Stimulated activated CD4-positive, alpha-beta T cell treated with anti-CD3 and anti-CD28 coated beads, Interleukin-12 subunit alpha, Interleukin-12 subunit beta, amount 100 ng/mL, for 48 hours (primary cell): ENCODE data around the gene SYNE2.

Experiments
- DNase-seq, 3 donors: peaks; one replicate each; pipeline ENCODE4 v3.0.0-alpha.2; 2020; ENCODE audit warnings: low read depth in 2 of 3, low spot score in 1 of 3

SYNE2 gene

GRCh38 chr14:64064447-64064846 lies 211.6 kb downstream of the SYNE2 start:
- DNase-seq, result no peak

DNA sequence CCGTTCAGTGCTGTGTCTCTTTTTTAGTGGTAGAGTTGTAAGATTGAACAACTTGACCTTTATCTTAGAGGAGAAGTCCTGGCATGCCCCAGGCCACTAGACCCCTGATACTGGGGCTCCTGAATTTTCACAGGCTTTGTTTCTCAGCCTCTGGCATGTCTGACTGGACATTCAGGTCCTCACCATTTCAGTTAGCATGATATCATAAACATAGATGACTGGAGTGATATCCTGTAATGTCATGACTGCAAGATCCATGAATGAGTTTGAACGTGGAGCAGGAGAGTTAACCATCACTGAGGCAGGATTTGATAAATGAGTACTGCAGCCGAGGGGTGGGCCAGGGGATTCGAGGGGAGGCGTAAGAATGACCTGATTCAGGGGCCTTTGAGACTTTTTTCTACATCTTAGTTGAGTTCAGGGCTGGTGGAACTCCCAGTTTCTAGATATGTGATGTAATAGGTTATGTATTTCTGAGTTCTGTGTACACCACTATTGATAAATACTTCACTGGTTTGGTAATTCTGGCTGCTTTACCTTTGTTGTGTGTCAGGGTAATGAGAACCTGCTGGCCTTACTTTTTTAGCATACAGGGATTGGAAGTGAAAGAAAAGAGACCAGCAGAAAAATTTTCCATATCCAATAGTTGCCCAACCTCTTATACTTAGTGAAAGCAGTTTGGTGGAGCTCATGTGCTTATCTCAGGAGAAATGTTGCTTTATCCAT lies 217.0 kb downstream of the SYNE2 start:
- no peak for DNase-seq

DNA sequence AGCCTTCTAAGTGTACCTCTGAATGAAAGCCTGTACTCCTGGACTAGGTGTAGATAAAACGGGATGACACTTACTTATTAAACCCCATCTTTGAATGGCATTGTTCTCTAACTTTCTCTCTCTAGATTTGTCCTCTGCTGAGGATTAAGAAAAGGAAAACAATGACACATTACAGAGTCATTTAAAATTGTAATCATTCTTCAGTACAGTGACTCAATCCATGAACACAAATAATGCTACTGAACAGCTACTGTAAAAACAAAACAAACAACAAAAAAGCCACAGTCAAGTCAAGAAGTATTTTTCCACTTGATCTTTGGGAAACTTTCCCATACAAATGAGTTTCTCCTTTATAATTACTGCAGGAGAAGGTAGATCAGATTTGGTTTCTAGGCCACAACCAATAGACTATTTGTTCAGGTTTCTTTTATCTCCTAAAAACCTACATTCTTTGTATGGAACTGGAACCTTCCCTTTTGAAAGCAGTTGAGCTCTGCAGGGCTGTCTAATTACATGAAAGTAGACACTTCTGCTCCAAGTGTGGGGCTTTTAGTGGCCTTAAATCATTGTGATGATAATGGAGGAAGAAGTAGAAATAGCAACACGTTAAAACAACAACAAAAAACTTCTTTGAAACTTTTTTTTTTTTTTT lies 222.3 kb downstream of the SYNE2 start:
- DNase-seq, result no peak

- DNase-seq, result no peak
These were observed 222.8 kb downstream of the SYNE2 start for GRCh38 chr14:64075613-64076005.

- no peak for DNase-seq
These were observed 227.6 kb downstream of the SYNE2 start for GRCh38 chr14:64080452-64080851.

GRCh38 chr14:64081174-64081746 lies 228.5 kb downstream of the SYNE2 start:
- DNase-seq, result no peak

GRCh38 chr14:64082837-64083236 lies 230.0 kb downstream of the SYNE2 start:
- no peak for DNase-seq

- no peak for DNase-seq
These were observed 235.8 kb downstream of the SYNE2 start for GRCh38 chr14:64088647-64088964.

DNA sequence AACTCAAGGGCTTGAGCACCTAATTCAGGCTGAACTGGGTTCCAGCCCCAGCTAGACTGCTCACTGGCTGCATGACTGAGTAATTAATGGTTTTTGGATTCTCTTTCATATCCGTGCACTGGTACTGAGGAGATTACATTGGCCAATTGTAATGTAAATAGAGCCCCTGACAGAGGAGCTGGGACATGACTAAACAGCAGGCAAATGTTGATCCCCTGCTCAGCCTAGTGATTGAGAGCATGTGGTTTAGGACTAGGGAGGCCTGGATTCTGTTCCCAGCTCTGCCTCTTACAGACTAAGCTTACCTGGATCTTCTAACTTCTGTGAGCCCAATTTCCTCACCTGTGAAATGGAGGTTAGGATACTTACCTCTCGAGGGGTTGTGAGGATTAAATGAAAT lies 237.1 kb downstream of the SYNE2 start:
- DNase-seq, result no peak

- DNase-seq, result no peak
These were observed 238.4 kb downstream of the SYNE2 start for GRCh38 chr14:64091217-64091616.

DNA sequence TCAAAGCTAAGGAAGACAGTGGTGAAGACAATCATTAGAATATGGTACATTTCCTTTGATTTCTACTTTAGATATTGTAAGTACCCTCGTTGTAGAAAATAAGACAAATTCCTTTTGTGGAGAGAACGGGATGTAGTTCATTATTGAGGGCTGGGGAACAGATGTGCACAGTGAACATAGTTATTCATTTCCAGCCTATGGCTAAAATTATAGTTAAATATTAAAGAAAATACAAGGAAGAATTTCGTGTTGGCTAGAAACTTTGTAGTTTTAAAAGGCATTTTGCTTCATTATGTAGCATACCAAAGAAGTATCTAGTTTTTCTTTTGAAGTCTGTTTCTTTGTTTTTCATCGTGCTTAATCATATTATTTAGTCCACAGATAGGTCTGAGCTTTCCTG lies 239.5 kb downstream of the SYNE2 start:
- no peak for DNase-seq

- no peak for DNase-seq
These were observed 240.1 kb downstream of the SYNE2 start for GRCh38 chr14:64092940-64093339.

GRCh38 chr14:64095620-64096019 lies 242.8 kb downstream of the SYNE2 start:
- DNase-seq, result no peak

DNA sequence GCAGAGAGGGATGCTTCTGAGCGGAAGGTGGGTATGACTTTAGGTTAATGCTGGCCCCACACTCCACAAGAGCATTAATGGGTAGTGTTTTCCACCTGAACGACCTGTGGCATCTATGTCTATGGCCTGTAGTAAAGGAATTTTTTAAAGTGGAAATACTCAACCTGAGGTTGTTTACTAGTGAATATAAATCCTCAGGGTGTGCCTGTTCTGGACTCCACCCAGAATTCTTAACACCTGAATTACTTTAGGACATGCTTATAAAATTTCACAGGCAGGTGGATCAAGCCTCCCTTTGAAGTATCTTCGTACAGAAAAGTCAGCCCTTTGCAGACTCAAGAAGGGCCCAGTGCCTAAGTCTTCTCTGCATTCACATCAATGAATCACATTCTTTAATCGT lies 245.3 kb downstream of the SYNE2 start:
- no peak for DNase-seq

DNA sequence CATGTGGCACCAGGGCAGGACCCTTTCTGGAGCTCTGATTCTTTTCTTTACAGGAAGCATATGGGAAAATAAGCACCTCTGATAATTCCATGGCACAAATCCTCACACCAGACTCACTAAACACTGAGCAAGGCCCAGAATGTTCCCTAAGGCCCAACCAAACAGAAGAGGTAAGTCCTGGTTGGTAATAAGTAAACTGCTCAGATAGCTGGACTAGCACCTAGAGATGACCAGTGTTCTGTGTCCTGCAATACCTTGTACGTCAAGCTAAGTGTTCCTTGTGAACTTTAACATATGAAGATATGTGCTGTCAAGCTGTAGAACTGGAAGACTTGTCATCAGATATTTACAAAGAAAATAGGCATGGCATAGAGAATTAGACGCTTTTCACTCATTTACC lies 254.6 kb downstream of the SYNE2 start:
- DNase-seq, result no peak

- no peak for DNase-seq
These were observed 257.2 kb downstream of the SYNE2 start for GRCh38 chr14:64109819-64110554.

DNA sequence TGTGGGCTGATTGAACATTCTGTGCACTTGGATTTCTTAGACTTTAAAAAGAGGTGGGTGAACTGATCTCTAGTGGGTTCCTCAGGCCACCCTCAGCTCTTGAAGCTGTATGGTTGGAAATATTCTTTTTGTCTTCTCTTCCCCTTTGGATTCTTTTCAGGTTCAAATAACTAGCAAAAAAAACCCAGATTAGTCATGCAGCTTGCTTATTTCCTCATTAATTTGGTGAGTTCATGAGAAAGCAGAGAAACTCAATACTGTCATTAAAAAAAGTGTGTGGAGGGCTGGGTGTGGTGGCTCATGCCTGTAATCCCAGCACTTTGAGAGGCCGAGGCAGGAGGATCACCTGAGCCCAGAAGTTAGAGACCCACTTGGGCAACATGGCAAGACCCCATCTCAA lies 258.0 kb downstream of the SYNE2 start:
- DNase-seq, result no peak

GRCh38 chr14:64112867-64113678 lies 260.3 kb downstream of the SYNE2 start:
- no peak for DNase-seq

GRCh38 chr14:64114166-64114565 lies 261.4 kb downstream of the SYNE2 start:
- DNase-seq, result no peak

DNA sequence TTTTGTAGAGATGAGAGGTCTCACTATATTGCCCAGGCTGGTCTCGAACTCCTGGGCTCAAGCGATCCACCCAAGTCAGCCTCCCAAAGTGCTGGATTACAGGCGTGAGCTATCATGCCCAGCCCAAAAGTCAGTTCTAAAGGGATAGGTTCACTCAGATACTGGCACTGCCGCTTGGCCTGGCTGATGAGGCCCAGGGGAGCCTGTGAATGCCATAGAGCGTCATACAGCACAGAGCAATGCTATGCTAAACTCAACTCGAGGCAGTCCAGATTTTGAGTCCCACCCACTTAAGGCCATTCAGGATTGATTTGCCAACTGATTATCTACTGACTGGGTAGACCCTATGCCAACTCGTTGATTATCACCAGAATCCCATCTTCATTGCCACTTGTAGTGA lies 262.0 kb downstream of the SYNE2 start:
- DNase-seq, result no peak

- no peak for DNase-seq
These were observed 262.6 kb downstream of the SYNE2 start for GRCh38 chr14:64115401-64115800.
